HepG2 (cell line): Measurements from ENCODE around the gene COLGALT1. TPM values are rescaled to one million over a fixed set of nuclear protein-coding genes. Genes with fewer than 3 reads are reported as not detected.

Experiments used
- ATAC-seq: fragments of 200-7000 bp; cut with Tn5 transposase; 3 replicates; pipeline ENCODE4 v1.9.1; 2020; ENCODE audit warnings: mild to moderate bottlenecking, moderate library complexity
- BruUV-seq: library from RNA; stranded (reverse); fragments of 400-500 nt; replicated peaks from 2 replicates; lab custom pipeline; 2021; lab: Mats Ljungman, UMichigan
- CTCF ChIA-PET: fragments of 300-600 bp; formaldehyde crosslinking; extraction: SDS; loops from one replicate; lab custom pipeline; 2021; ENCODE audit warnings: low total read pairs, inconsistent platforms, low intra/inter-chr PET ratio; lab: Yijun Ruan, JAX
- POLR2A ChIA-PET: fragments of 350-600 bp; sonication (Branson Sonifier 250); formaldehyde crosslinking; loops from one replicate; lab custom pipeline; 2020; ENCODE audit warnings: antibody characterized with exemption, inconsistent platforms; lab: Yijun Ruan, JAX
- DNase-seq: peaks from one replicate; pipeline ENCODE4 v3.0.0-alpha.2; 2015; ENCODE audit warnings: low spot score
- FAIRE-seq: peaks from 3 replicates; lab custom pipeline; 2011; peaks lifted over from hg19 to GRCh38; lab: Jason Lieb, UNC
- H2AFZ ChIP-seq: one replicate; pipeline ENCODE4 v1.6.1; 2011; ENCODE audit warnings: low read length, inconsistent platforms
- H3K27ac ChIP-seq: fragments of 300-600 bp; 3 replicates; pipeline ENCODE4 v1.8.0; 2011; ENCODE audit warnings: mixed run types, mild to moderate bottlenecking, mixed read lengths, low read length, inconsistent platforms; ENCODE audit not compliant: insufficient read depth; ENCODE audit errors: extremely low read length
- H3K27me3 ChIP-seq, 2 experiments: fragments of 200-600 bp in 1 of 2; 2 replicates in 1 of 2; 3 replicates in 1 of 2; pipeline versions ENCODE4 v1.6.0 to v1.8.0; 2011; ENCODE audit warnings: low read length in 2 of 2, mild to moderate bottlenecking in 2 of 2, moderate library complexity in 2 of 2, inconsistent platforms in 1 of 2; ENCODE audit not compliant: insufficient read depth in 2 of 2, control insufficient read depth in 1 of 2
- H3K36me3 ChIP-seq, 2 experiments: fragments of 200-600 bp in 1 of 2; replicated peaks in 1 of 2; 2 replicates in 1 of 2; 3 replicates in 1 of 2; pipeline versions ENCODE4 v1.5.1 to v1.8.0; 2011; ENCODE audit warnings: low read length in 2 of 2, inconsistent platforms in 1 of 2; ENCODE audit not compliant: insufficient read depth in 2 of 2, control insufficient read depth in 1 of 2
- H3K4me1 ChIP-seq: 2 replicates; pipeline ENCODE4 v1.5.1; 2012; ENCODE audit warnings: low read length, inconsistent platforms; ENCODE audit not compliant: insufficient read depth
- H3K4me2 ChIP-seq: 2 replicates; pipeline ENCODE4 v1.6.0; 2011; ENCODE audit warnings: low read depth, low read length, inconsistent platforms
- H3K4me3 ChIP-seq, 3 experiments: fragments of 200-600 bp in 1 of 3; sonication (generic), shearing (Covaris generic) in 1 of 3; replicated peaks in 1 of 3; 2 replicates each; pipeline ENCODE4 v1.5.1; 2011 to 2016; ENCODE audit warnings: low read length in 3 of 3, inconsistent platforms in 2 of 3, low read depth in 2 of 3, mild to moderate bottlenecking in 2 of 3, control low read depth in 1 of 3, mixed read lengths in 1 of 3; ENCODE audit not compliant: insufficient read depth in 1 of 3
- H3K79me2 ChIP-seq: one replicate; pipeline ENCODE4 v1.6.1; 2011; ENCODE audit warnings: low read length, inconsistent platforms; ENCODE audit not compliant: insufficient read depth
- H3K9ac ChIP-seq: 2 replicates; pipeline ENCODE4 v1.6.0; 2011; ENCODE audit warnings: mild to moderate bottlenecking, low read depth, low read length, inconsistent platforms; ENCODE audit not compliant: insufficient read depth
- H3K9me3 ChIP-seq: 2 replicates; pipeline ENCODE4 v1.5.1; 2012; ENCODE audit warnings: mild to moderate bottlenecking, low read length
- H4K20me1 ChIP-seq: 2 replicates; pipeline ENCODE4 v1.6.0; 2011; ENCODE audit warnings: inconsistent platforms, mild to moderate bottlenecking, low read length, moderate library complexity; ENCODE audit not compliant: insufficient read depth
- HIVEP1 ChIP-seq: sonication (generic); formaldehyde crosslinking; IDR thresholded peaks from 2 replicates; pipeline ENCODE4 v1.4.0; 2020; ENCODE audit warnings: mild to moderate bottlenecking, missing genetic modification reagents
- KLF11 ChIP-seq: IDR thresholded peaks from 2 replicates; pipeline ENCODE4 v1.6.1; 2016; ENCODE audit warnings: missing compliant biosample characterization
- MEF2D ChIP-seq: sonication (generic); formaldehyde crosslinking; IDR thresholded peaks from 2 replicates; pipeline ENCODE4 v1.5.1; 2020; ENCODE audit warnings: mild to moderate bottlenecking, missing genetic modification reagents
- SYNCRIP ChIP-seq: fragments of 200-400 bp; formaldehyde crosslinking; IDR thresholded peaks from 2 replicates; pipeline ENCODE4 v1.6.1; 2018; ENCODE audit warnings: mild to moderate bottlenecking, low read depth, low read length; ENCODE audit not compliant: insufficient read depth
- ZMYM3 ChIP-seq: sonication (generic); formaldehyde crosslinking; IDR thresholded peaks from 2 replicates; pipeline ENCODE4 v1.5.1; 2020; ENCODE audit warnings: mild to moderate bottlenecking, missing genetic modification reagents
- ZNF225 ChIP-seq: sonication (generic); formaldehyde crosslinking; IDR thresholded peaks from 2 replicates; pipeline ENCODE4 v1.4.0; 2020; ENCODE audit warnings: mild to moderate bottlenecking, missing genetic modification reagents
- ZNF253 ChIP-seq: sonication (generic); formaldehyde crosslinking; IDR thresholded peaks from 2 replicates; pipeline ENCODE4 v1.8.0; 2022; ENCODE audit warnings: mild to moderate bottlenecking, missing genetic modification reagents, borderline replicate concordance
- ZNF335 ChIP-seq: sonication (generic); formaldehyde crosslinking; IDR thresholded peaks from 2 replicates; pipeline ENCODE4 v1.4.0; 2020; ENCODE audit warnings: missing genetic modification reagents
- ZNF629 ChIP-seq: sonication (generic); formaldehyde crosslinking; conservative IDR thresholded peaks from 2 replicates; pipeline ENCODE4 v1.5.0; 2020; ENCODE audit warnings: missing genetic modification reagents
- WGBS: methylation state at CpG from one replicate; pipeline ENCODE4 v1.1.6; 2017; ENCODE audit warnings: low lambda C conversion rate; 5-methylcytosine and 5-hydroxymethylcytosine counted together
- in situ Hi-C: cut with HindIII; loops from 2 replicates; pipeline ENCODE4 v1.10.0; 2017; ENCODE audit warnings: low pct_unique_long_range_greater_than_20kb; ENCODE audit not compliant: extremely low pct_ligation_motif_present
- intact Hi-C: fragments of 100-400 bp; cut with micrococcal nuclease; formaldehyde crosslinking; loops from one replicate; pipeline ENCODE4 v1.10.0; 2022; ENCODE audit not compliant: unreplicated experiment
- polyA plus RNA-seq, 8 experiments: library from polyadenylated mRNA; depleted of rRNA in 3 of 8; stranded (reverse) in 7 of 8; unstranded in 1 of 8; fragments of >200 nt; fragmentation: Illumina TruSeq in 4 of 8; extraction: Trizol in 4 of 8; gene quantifications; 2 replicates each; pipeline versions ENCODE4 v1.2.1 to v1.2.3, GENCODE V29; 2011 to 2016; ENCODE audit warnings: low read depth in 4 of 8, missing spikeins in 1 of 8, mixed read lengths in 1 of 8; ENCODE audit not compliant: insufficient read depth in 1 of 8
- total RNA-seq, 5 experiments: library from RNA; depleted of rRNA; stranded (reverse); fragments of >200 nt; fragmentation: Illumina TruSeq; extraction: Trizol; gene quantifications; 2 replicates each; pipeline ENCODE4 v1.2.3, GENCODE V29; 2016; ENCODE audit warnings: low read depth in 1 of 5
- TF ChIP-seq, protein P1 (sequence below): sonication (generic); formaldehyde crosslinking; IDR thresholded peaks from 2 replicates; pipeline ENCODE4 v1.9.0; 2021; ENCODE audit warnings: missing genetic modification reagents, borderline replicate concordance
- TF ChIP-seq, protein P2 (sequence below): sonication (generic); formaldehyde crosslinking; IDR thresholded peaks from 2 replicates; pipeline ENCODE4 v1.4.0; 2020; ENCODE audit warnings: missing genetic modification reagents; ENCODE audit errors: not compliant biosample characterization

Gene COLGALT1
- total and polyA plus RNA-seq, 2 of the 13 experiments (the other 11 are each of a cell fraction or from before 2014, with no cell fraction given) = 58.0 to 211 TPM

DNA sequence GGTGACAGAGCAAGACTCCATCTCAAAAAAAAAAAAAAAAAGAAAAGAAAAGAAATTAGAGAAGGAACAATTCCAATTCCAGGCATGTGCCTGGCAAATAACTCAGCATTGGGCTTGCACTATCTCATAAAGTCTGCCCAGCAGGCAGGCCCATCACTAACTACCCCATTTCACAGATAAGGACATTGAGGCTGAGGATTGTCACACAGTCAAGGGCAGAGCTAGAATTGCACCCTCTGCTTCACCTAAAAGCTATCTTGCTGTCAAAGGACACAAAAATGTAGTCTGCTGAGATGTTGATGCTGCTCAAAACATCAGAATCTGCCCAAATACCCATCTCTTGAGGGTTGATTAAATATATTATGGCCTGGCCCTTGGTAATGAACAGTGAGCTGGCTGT, 20.7 kb upstream of the COLGALT1 start:
- ATAC-seq (no peak), FAIRE-seq (no peak), DNase-seq (no peak)
- TF ChIP-seq ZNF225 (CRISPR knock-in tag) = no peak
- TF ChIP-seq ZNF629 (CRISPR knock-in tag) = peak; percentile 57
- H2AFZ ChIP-seq = no peak overlapping the region
- ChIA-PET CTCF (no interaction called here), POLR2A (no interaction called here)
- no peak overlapping the region for H3K4me2 ChIP-seq
- H3K4me3 ChIP-seq = no peak overlapping the region
- H3K36me3 ChIP-seq = no peaks in the 10 kb centered on the region
- BruUV-seq = no TSS peak
- peaks cover 25% of the 10 kb centered on the region for H3K4me1 ChIP-seq
- no peaks in the 10 kb centered on the region for H3K79me2 ChIP-seq
- no peaks in the 10 kb centered on the region for H3K9me3 ChIP-seq
- in situ Hi-C loops = no loop called here
- H3K27ac ChIP-seq = no peak overlapping the region
- intact Hi-C loops = no loop called here
- peaks cover 0 to 29% of the 10 kb centered on the region in 2 experiments; a peak in 4 of 5 replicates for H3K27me3 ChIP-seq
- H4K20me1 ChIP-seq = no peaks in the 10 kb centered on the region
- H3K9ac ChIP-seq = no peak overlapping the region

DNA sequence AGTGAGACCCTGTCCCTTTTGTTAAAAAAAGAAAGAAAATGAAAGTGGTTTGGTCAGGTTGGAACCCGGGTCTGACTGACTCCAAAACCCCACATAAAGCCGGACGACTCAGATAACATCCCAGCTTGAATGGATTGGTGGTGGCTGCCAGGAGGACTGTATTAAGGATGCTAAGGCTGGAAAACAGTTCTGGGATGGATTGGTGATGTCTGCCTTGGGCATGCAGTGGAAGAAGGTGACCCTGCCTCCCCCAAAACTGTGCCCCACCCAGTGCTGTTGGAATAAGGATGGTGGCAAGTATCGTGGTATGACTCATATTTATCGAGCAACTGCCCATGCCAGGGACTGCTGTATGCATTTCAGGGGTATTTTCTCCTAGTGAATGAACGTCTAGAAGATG, 18.5 kb upstream of the COLGALT1 start:
- no peaks in the 10 kb centered on the region for H3K36me3 ChIP-seq
- no peak overlapping the region for H3K4me2 ChIP-seq
- H4K20me1 ChIP-seq = no peaks in the 10 kb centered on the region
- DNase-seq (no peak), FAIRE-seq (no peak), ATAC-seq (no peak)
- no peak overlapping the region for H3K4me3 ChIP-seq
- H3K9me3 ChIP-seq = no peaks in the 10 kb centered on the region
- POLR2A ChIA-PET = no interaction called here
- no peak overlapping the region for H3K9ac ChIP-seq
- CTCF ChIA-PET = no interaction called here
- H3K27ac ChIP-seq = no peak overlapping the region
- H3K4me1 ChIP-seq = peaks cover 8% of the 10 kb centered on the region
- peaks cover 0 to 29% of the 10 kb centered on the region in 2 experiments; a peak in 4 of 5 replicates for H3K27me3 ChIP-seq
- in situ Hi-C loops = no loop called here
- BruUV-seq = no TSS peak
- no peaks in the 10 kb centered on the region for H3K79me2 ChIP-seq
- no peak overlapping the region for H2AFZ ChIP-seq
- intact Hi-C loops = no loop called here
- WGBS = 49% methylated on average over 6 of the region's 6 CpGs
- TF ChIP-seq MEF2D (CRISPR knock-in tag) (no peak), ZNF253 (no peak), HIVEP1 (CRISPR knock-in tag) (no peak), KLF11 (CRISPR knock-in tag) (no peak), SYNCRIP (no peak), ZNF335 (no peak), ZMYM3 (no peak)
- TF ChIP-seq, protein P1, sequence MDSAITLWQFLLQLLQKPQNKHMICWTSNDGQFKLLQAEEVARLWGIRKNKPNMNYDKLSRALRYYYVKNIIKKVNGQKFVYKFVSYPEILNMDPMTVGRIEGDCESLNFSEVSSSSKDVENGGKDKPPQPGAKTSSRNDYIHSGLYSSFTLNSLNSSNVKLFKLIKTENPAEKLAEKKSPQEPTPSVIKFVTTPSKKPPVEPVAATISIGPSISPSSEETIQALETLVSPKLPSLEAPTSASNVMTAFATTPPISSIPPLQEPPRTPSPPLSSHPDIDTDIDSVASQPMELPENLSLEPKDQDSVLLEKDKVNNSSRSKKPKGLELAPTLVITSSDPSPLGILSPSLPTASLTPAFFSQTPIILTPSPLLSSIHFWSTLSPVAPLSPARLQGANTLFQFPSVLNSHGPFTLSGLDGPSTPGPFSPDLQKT (CRISPR knock-in tag) = no peak
- TF ChIP-seq, protein P2, sequence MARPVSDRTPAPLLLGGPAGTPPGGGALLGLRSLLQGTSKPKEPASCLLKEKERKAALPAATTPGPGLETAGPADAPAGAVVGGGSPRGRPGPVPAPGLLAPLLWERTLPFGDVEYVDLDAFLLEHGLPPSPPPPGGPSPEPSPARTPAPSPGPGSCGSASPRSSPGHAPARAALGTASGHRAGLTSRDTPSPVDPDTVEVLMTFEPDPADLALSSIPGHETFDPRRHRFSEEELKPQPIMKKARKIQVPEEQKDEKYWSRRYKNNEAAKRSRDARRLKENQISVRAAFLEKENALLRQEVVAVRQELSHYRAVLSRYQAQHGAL (CRISPR knock-in tag) = no peak
